IPS-18a (cell line): ENCODE data around the gene LIPK.
"Not testable (repeated sequence)": the region's sequence is repeated elsewhere in the genome, so short reads cannot be mapped to it uniquely, and the experiment has no call there.

ENCODE experiments used
- H3K27ac ChIP-seq: one replicate; pipeline ENCODE4 v1.5.1; 2013; ENCODE audit warnings: low read length
- H3K27me3 ChIP-seq: one replicate; pipeline ENCODE4 v1.6.1; 2013; ENCODE audit warnings: mild to moderate bottlenecking, low read length; ENCODE audit not compliant: control insufficient read depth, insufficient read depth
- H3K36me3 ChIP-seq: one replicate; pipeline ENCODE4 v1.6.1; 2013; ENCODE audit warnings: low read depth, low read length; ENCODE audit not compliant: control insufficient read depth
- H3K4me1 ChIP-seq: one replicate; pipeline ENCODE4 v1.6.1; 2013; ENCODE audit warnings: low read depth, low read length; ENCODE audit not compliant: control insufficient read depth
- H3K4me3 ChIP-seq: one replicate; pipeline ENCODE4 v1.5.1; 2013; ENCODE audit warnings: low read length
- H3K9ac ChIP-seq: one replicate; pipeline ENCODE4 v1.6.1; 2013; ENCODE audit warnings: mild to moderate bottlenecking, low read length, moderate library complexity
- H3K9me3 ChIP-seq: one replicate; pipeline ENCODE4 v1.6.1; 2013; ENCODE audit warnings: low read depth, low read length; ENCODE audit not compliant: control insufficient read depth

The LIPK gene

DNA sequence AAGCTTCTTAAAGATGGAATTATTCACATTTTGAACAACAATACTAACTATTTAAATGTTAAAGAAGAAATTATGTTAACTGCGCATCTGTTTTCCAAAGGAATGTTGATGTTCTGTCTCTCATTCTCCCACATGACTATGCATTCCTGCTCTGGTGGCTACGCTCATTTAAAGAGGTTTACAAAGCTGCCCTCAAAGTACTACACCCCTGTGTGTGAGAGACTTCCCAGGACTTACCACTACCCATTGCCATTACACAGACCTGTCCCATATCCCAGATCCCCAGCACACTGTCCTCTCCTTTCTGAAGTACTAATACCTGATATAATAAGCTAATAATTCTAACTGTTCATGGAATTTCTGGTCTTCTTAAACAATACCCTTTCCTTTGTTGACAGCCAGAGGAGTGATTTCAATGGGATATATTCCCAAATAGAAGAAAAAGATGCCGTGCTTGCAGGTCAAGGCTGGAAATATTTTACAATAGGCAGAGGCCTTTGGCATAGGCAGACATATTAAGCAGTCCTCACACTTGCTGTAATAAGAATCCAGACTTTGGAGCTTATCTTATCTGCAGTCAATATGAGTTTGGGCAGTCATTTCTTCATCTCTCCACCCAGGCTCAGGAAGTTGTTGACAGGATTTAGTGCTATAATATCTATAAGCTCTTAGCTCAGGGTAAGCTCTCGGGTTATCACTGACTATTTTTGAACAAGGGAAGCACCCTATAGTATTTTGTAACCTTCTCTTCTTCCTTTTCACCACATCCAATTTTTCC is 29.6 kb upstream of the LIPK start:
- Histone ChIP-seq H3K27me3 (no peaks in the 10 kb centered on the region), H3K9me3 (no peaks in the 10 kb centered on the region), H3K4me1 (no peaks in the 10 kb centered on the region), H3K9ac (no peak overlapping the region), H3K36me3 (no peaks in the 10 kb centered on the region), H3K4me3 (no peak overlapping the region), H3K27ac (no peak overlapping the region)

GRCh38 chr10:88680958-88681357 is 25.1 kb upstream of the LIPK start:
- no peaks in the 10 kb centered on the region for H3K9me3 ChIP-seq
- no peaks in the 10 kb centered on the region for H3K36me3 ChIP-seq
- no peak overlapping the region for H3K27ac ChIP-seq
- H3K4me1 ChIP-seq: no peaks in the 10 kb centered on the region
- no peak overlapping the region for H3K9ac ChIP-seq
- no peak overlapping the region for H3K4me3 ChIP-seq
- H3K27me3 ChIP-seq: no peaks in the 10 kb centered on the region

DNA sequence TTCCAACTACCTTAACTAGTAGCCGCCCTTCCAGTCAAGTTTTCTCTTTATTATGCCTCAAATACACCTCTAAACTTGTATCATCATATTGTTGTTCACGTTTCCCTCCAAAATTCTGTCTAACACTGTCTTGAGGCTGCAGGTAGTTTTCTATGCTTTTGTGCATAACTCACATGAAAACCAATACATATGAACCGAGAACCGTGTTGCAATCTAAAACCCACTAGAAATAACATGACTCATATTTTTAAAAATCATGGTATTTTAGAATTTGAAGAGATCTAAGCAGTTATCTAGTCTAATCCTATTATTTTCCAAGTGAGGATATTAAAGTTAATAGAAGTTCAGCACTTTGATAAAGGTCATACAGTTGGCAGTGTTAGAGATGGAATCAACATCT is 23.6 kb upstream of the LIPK start:
- Histone ChIP-seq H3K9ac (no peak overlapping the region), H3K9me3 (no peaks in the 10 kb centered on the region), H3K4me3 (no peak overlapping the region), H3K27me3 (no peaks in the 10 kb centered on the region), H3K36me3 (no peaks in the 10 kb centered on the region), H3K27ac (no peak overlapping the region), H3K4me1 (no peaks in the 10 kb centered on the region)

DNA sequence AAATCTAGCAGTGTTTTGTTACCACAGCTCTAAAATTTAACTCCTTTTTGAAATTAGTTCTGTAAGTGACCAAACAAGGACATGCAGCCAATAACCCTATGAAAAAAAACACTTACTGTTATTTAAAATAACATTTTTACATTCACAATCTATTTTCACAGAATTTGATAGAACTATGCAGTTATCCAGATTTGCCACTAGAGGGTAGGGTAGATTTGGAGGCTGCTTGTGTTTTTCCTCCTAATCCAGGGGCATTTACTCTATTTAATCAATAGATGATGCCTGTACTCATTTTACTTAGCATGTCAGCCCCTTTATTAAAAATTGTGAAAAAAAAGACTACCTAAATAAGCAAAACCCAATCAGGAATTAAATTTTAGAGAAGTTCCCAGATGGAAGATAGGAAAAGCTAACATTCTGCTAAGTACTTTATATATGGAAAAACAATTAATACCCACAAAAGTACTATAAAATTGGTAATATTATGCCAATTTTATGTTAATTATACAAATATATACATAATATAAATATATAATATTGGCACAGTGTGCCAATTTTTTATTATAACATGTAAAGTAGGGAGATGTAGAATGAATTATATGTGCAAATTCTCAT is 18.1 kb upstream of the LIPK start:
- Histone ChIP-seq H3K27ac (no peak overlapping the region), H3K4me3 (no peak overlapping the region), H3K9ac (no peak overlapping the region), H3K27me3 (no peaks in the 10 kb centered on the region), H3K4me1 (no peaks in the 10 kb centered on the region), H3K36me3 (no peaks in the 10 kb centered on the region), H3K9me3 (no peaks in the 10 kb centered on the region)

GRCh38 chr10:88689366-88689765 is 16.7 kb upstream of the LIPK start:
- no peak overlapping the region for H3K4me3 ChIP-seq
- no peaks in the 10 kb centered on the region for H3K36me3 ChIP-seq
- H3K9ac ChIP-seq: no peak overlapping the region
- H3K4me1 ChIP-seq: no peaks in the 10 kb centered on the region
- no peaks in the 10 kb centered on the region for H3K27me3 ChIP-seq
- no peaks in the 10 kb centered on the region for H3K9me3 ChIP-seq
- H3K27ac ChIP-seq: no peak overlapping the region

DNA sequence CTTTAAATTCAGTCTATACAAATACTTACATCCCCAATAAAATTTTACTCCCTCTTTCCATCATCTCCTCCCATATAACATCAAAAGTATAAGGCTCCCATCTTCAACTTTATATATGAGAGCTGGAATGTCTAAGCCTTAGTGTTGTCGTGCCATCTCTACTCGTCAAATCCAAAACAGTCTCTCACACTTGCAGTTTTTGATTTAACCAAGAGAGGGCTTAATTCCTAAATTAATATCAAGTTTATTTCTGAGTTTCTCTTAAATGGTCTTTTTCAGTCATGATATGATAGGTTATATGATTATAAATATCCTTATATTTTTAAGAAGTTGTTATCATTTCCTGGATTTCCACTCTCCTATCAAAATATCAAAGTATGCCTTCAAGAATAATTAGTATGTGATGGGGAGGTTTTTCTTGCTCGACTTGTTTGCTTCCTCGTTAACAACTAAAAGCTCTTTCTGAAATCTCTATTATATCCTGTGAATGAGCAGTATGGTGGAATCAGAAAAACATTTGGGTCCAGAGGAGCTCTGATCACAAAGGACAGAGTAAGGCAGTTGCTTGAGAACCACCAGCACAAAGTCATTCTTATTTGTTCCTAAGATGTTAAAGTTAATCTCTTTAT is 12.5 kb upstream of the LIPK start:
- H3K4me3 ChIP-seq: no peak overlapping the region
- H3K27me3 ChIP-seq: peaks cover 28% of the 10 kb centered on the region

GRCh38 chr10:88702848-88703597 is 3.0 kb upstream of the LIPK start:
- no peaks in the 10 kb centered on the region for H3K9me3 ChIP-seq
- H3K27ac ChIP-seq: no peak overlapping the region
- H3K27me3 ChIP-seq: peaks cover 90% of the 10 kb centered on the region
- H3K36me3 ChIP-seq: no peaks in the 10 kb centered on the region
- peaks cover 22% of the 10 kb centered on the region for H3K4me1 ChIP-seq
- H3K4me3 ChIP-seq: no peak overlapping the region
- no peak overlapping the region for H3K9ac ChIP-seq

More for the DNA sequence above, 12.5 kb upstream of the LIPK start:
- Histone ChIP-seq H3K27ac (no peak overlapping the region), H3K9ac (no peak overlapping the region), H3K4me1 (no peaks in the 10 kb centered on the region), H3K36me3 (no peaks in the 10 kb centered on the region), H3K9me3 (no peaks in the 10 kb centered on the region)

DNA sequence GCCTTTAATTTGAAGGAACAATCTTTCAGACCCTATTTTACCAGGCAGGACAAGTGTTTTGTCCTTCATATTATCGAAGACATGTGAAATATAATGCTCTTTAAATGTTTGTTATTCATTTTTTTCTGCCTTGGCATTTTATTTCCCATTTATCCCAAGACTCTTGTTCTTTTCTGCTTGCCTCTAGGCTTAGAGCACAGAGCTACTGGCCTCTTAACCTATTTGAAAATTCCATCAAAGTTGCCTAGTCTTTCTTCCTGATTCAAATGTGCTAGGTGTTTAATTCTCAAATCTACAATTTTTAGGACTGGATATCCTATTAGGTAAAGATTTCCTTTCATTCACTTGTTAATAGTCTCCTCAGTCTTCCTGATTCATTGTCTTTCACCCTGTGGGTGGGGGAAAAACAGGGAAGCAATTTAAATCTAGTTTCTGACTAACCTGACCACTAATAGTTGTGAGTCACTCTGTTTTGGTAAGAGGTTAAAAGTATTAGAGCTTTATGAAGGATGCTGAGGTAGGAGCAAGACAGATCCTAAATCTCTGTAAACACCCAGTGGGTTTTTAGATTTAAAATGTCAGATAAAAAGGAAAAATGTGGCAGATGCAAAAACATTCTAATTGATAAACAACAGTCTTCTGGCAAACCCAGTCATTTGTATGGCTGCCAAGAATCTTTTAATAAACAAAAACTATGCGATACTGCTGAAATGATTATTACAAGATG is 1.5 kb downstream of the LIPK start:
- Histone ChIP-seq H3K9me3 (no peaks in the 10 kb centered on the region), H3K36me3 (no peaks in the 10 kb centered on the region), H3K4me3 (no peak overlapping the region), H3K27ac (no peak overlapping the region), H3K27me3 (peaks cover 44% of the 10 kb centered on the region), H3K4me1 (peaks cover 28% of the 10 kb centered on the region), H3K9ac (no peak overlapping the region)

GRCh38 chr10:88709361-88709760 is 3.3 kb downstream of the LIPK start:
- Histone ChIP-seq H3K27me3 (peaks cover 32% of the 10 kb centered on the region), H3K4me1 (peaks cover 23% of the 10 kb centered on the region)
- not testable (repeated sequence) for H3K27ac ChIP-seq, H3K36me3 ChIP-seq, H3K9ac ChIP-seq, H3K4me3 ChIP-seq, H3K9me3 ChIP-seq

- Histone ChIP-seq H3K36me3 (no peaks in the 10 kb centered on the region), H3K27ac (no peak overlapping the region), H3K9ac (no peak overlapping the region), H3K9me3 (no peaks in the 10 kb centered on the region), H3K4me1 (no peaks in the 10 kb centered on the region), H3K4me3 (no peak overlapping the region), H3K27me3 (no peaks in the 10 kb centered on the region)
Measured at GRCh38 chr10:88715517-88715916, 9.5 kb downstream of the LIPK start.

- H3K27me3 ChIP-seq: no peaks in the 10 kb centered on the region
- no peaks in the 10 kb centered on the region for H3K9me3 ChIP-seq
- no peak overlapping the region for H3K9ac ChIP-seq
- no peaks in the 10 kb centered on the region for H3K4me1 ChIP-seq
- H3K4me3 ChIP-seq: no peak overlapping the region
- H3K27ac ChIP-seq: no peak overlapping the region
- H3K36me3 ChIP-seq: no peaks in the 10 kb centered on the region
Measured at GRCh38 chr10:88721392-88721791, 15.3 kb downstream of the LIPK start.
